KMS-11 (cell line): ENCODE measurements around the gene WDR26.

ENCODE experiments used
- H2AFZ ChIP-seq: fragments of 200-600 bp; sonication (generic); 2 replicates; pipeline ENCODE4 v1.6.1; 2016; ENCODE audit warnings: antibody characterized with exemption, mixed run types, low read depth
- H3K27ac ChIP-seq: fragments of 200-600 bp; sonication (generic); 2 replicates; pipeline ENCODE4 v1.6.1; 2016; ENCODE audit warnings: mild to moderate bottlenecking, mixed run types
- H3K27me3 ChIP-seq: fragments of 200-600 bp; sonication (generic); 2 replicates; pipeline ENCODE4 v1.6.1; 2017; ENCODE audit warnings: mild to moderate bottlenecking, low read depth, mixed run types, moderate library complexity; ENCODE audit not compliant: insufficient read depth
- H3K36me3 ChIP-seq: fragments of 200-600 bp; sonication (generic); 2 replicates; pipeline ENCODE4 v1.6.1; 2017; ENCODE audit warnings: mild to moderate bottlenecking, mixed run types; ENCODE audit not compliant: insufficient read depth
- H3K4me1 ChIP-seq: fragments of 200-600 bp; sonication (generic); 2 replicates; pipeline ENCODE4 v1.6.1; 2016; ENCODE audit warnings: mild to moderate bottlenecking, low read depth, mixed run types; ENCODE audit not compliant: poor library complexity, severe bottlenecking
- H3K4me2 ChIP-seq: fragments of 200-600 bp; sonication (generic); 2 replicates; pipeline ENCODE4 v1.7.0; 2016; ENCODE audit warnings: mild to moderate bottlenecking, mixed run types
- H3K4me3 ChIP-seq: fragments of 200-600 bp; sonication (generic); IDR thresholded peaks from 2 replicates; pipeline ENCODE4 v1.6.1; 2017; ENCODE audit warnings: low read depth, low read length, mixed read lengths; ENCODE audit not compliant: insufficient read depth
- H3K79me2 ChIP-seq: fragments of 200-600 bp; sonication (generic); 2 replicates; pipeline ENCODE4 v1.6.1; 2016; ENCODE audit warnings: low read depth, mixed run types; ENCODE audit not compliant: insufficient read depth
- H3K9ac ChIP-seq: fragments of 200-600 bp; sonication (generic); 2 replicates; pipeline ENCODE4 v1.6.1; 2016; ENCODE audit warnings: mild to moderate bottlenecking, mixed run types
- H4K20me1 ChIP-seq: fragments of 200-600 bp; sonication (generic); 2 replicates; pipeline ENCODE4 v1.6.1; 2016; ENCODE audit warnings: mild to moderate bottlenecking, mixed run types; ENCODE audit not compliant: insufficient read depth
- TF ChIP-seq, protein P1 (sequence below): fragments of 200-600 bp; sonication (generic); conservative IDR thresholded peaks from 2 replicates; pipeline ENCODE4 v1.6.1; 2017; ENCODE audit warnings: low read depth, mild to moderate bottlenecking, antibody characterized with exemption, low read length, moderate library complexity, mixed read lengths

WDR26 gene

DNA sequence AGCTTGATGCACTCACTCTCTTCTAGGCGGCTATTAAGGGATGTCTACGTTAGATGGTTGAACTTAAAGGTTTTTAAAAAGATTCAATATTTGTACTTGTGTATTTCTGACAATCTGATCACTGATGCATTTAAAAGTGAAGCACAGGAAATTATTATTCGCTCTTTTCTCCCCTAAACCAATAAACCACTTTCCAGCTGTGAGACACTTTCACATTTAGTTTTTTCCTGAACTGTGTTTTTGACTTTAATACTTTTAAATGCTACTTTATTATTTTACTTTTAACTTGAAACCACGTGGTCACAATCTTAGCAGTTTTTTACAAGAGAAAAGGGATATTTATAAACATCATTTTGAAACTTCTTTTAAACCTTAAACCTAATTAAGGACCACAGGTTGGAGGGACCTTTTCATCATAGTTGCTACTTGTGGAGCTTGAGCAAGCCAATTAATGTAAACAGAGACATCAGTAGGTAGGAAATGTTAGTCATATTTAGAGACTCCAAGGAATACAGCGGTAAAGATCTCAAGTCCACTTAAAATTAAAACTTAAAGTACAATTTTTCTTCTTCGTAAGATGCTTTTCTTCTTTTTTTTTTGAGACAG, 9.2 kb downstream of the WDR26 start:
- H3K4me3 ChIP-seq = no peak overlapping the region
- H4K20me1 ChIP-seq = no peaks in the 10 kb centered on the region
- H3K4me2 ChIP-seq = no peak overlapping the region
- H3K4me1 ChIP-seq = peaks cover 46% of the 10 kb centered on the region
- H3K9ac ChIP-seq = no peak overlapping the region
- no peak overlapping the region for H3K27ac ChIP-seq
- no peaks in the 10 kb centered on the region; the same call in 1 of the 2 replicates for H3K36me3 ChIP-seq
- TF ChIP-seq, protein P1, sequence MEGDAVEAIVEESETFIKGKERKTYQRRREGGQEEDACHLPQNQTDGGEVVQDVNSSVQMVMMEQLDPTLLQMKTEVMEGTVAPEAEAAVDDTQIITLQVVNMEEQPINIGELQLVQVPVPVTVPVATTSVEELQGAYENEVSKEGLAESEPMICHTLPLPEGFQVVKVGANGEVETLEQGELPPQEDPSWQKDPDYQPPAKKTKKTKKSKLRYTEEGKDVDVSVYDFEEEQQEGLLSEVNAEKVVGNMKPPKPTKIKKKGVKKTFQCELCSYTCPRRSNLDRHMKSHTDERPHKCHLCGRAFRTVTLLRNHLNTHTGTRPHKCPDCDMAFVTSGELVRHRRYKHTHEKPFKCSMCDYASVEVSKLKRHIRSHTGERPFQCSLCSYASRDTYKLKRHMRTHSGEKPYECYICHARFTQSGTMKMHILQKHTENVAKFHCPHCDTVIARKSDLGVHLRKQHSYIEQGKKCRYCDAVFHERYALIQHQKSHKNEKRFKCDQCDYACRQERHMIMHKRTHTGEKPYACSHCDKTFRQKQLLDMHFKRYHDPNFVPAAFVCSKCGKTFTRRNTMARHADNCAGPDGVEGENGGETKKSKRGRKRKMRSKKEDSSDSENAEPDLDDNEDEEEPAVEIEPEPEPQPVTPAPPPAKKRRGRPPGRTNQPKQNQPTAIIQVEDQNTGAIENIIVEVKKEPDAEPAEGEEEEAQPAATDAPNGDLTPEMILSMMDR = no peak
- H3K27me3 ChIP-seq = no peaks in the 10 kb centered on the region
- H3K79me2 ChIP-seq = peaks cover 44% of the 10 kb centered on the region
- no peak overlapping the region for H2AFZ ChIP-seq

DNA sequence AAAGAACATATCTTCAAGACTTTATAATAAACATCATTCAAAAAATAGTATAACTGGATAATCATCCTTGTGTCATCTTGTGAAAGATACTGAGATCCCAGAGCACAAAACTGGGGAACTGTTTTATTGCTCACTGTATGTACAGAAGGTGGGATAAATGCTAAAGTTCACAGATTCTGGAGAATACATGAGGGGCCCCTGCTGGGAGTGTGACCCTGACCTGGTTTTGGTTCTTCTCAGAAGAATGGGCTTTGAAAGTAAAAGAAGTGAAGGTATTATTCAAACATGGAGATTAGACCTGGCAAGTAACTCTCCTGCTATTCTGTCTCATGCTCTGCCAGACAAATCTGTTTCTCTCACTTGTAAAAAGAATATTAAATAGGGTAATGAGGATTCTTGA, 14.5 kb downstream of the WDR26 start:
- H3K36me3 ChIP-seq = peaks cover 4% of the 10 kb centered on the region; the same call in 1 of the 2 replicates

DNA sequence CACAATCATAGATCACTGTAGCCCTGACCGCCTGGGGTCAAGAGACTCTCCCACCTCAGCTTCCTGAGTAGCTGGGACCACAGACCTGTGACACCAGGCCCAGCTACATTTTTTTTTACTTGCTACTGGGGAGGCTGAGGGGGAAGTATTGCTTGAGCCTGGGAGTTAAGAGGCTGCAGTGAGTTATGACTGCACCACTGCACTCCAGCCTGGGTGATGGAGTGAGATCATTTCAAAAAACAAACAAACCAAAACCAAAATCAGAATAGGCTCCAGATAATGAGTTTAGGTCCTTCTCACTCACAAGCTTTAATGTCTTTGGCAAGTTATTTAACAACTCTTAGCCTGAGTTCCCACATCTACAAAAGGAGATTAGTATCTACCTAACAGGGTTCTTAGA, 22.8 kb downstream of the WDR26 start:
- no peaks in the 10 kb centered on the region for H3K4me1 ChIP-seq
- H3K4me3 ChIP-seq = no peak overlapping the region
- H4K20me1 ChIP-seq = no peaks in the 10 kb centered on the region
- no peaks in the 10 kb centered on the region for H3K79me2 ChIP-seq
- no peaks in the 10 kb centered on the region for H3K27me3 ChIP-seq
- no peak overlapping the region for H3K27ac ChIP-seq
- TF ChIP-seq, protein P1 = no peak
- H3K9ac ChIP-seq = no peak overlapping the region
- no peak overlapping the region for H3K4me2 ChIP-seq
- H2AFZ ChIP-seq = no peak overlapping the region
- H3K36me3 ChIP-seq = no peaks in the 10 kb centered on the region

More for the DNA sequence above, 14.5 kb downstream of the WDR26 start:
- H3K4me1 ChIP-seq = no peaks in the 10 kb centered on the region
- H4K20me1 ChIP-seq = no peaks in the 10 kb centered on the region
- no peaks in the 10 kb centered on the region for H3K27me3 ChIP-seq
- no peak overlapping the region for H2AFZ ChIP-seq
- TF ChIP-seq, protein P1 = no peak
- H3K4me3 ChIP-seq = no peak overlapping the region
- no peaks in the 10 kb centered on the region for H3K79me2 ChIP-seq
- no peak overlapping the region for H3K9ac ChIP-seq
- H3K4me2 ChIP-seq = no peak overlapping the region
- no peak overlapping the region for H3K27ac ChIP-seq

DNA sequence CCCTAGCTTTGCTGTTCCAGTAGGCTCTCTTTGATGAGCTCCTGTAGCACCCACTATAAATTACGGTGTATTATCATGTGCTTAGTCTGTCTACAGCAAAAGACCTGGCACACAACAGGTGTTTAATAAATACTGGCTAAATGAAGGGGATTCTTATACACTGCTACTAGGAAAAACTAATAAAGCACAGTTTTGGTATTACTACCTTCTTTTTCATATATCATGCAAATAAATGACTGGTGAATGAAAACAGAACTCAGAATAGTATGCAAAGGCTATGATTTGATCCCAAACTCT, 26.4 kb downstream of the WDR26 start:
- Histone ChIP-seq H3K27ac (no peak overlapping the region), H3K4me1 (no peaks in the 10 kb centered on the region), H3K36me3 (no peaks in the 10 kb centered on the region), H3K4me3 (no peak overlapping the region), H2AFZ (no peak overlapping the region), H4K20me1 (no peaks in the 10 kb centered on the region), H3K27me3 (no peaks in the 10 kb centered on the region), H3K79me2 (no peaks in the 10 kb centered on the region), H3K9ac (no peak overlapping the region), H3K4me2 (no peak overlapping the region)
- TF ChIP-seq, protein P1 = no peak
